ENCODE data around the gene ENPP6. TPM values are rescaled to one million over a fixed set of nuclear protein-coding genes. Genes with fewer than 3 reads are reported as not detected.

Gene ENPP6
- total and polyA plus RNA-seq, 2 experiments from 2014 or later: 0.11 TPM; not detected in 1

GRCh38 chr4:184267206-184267608 lies 49.5 kb upstream of the ENPP6 start:
- no peaks in the 10 kb centered on the region for H4K20me1 ChIP-seq (replicated peaks; ENCODE audit: insufficient read depth)
- Mint-ChIP-seq H3K9me3 (peaks cover 17% of the 10 kb centered on the region), H3K27ac (no peak overlapping the region), H3K36me3 (ENCODE audit: low read depth) (peaks cover 10% of the 10 kb centered on the region), H3K4me1 (peaks cover 23% of the 10 kb centered on the region), H3K4me3 (no peak overlapping the region), H3K27me3 (ENCODE audit: insufficient read depth, low read depth, poor library complexity) (peaks cover 21% of the 10 kb centered on the region)
- H3K27me3 ChIP-seq (ENCODE audit: insufficient read depth): no peaks in the 10 kb centered on the region
- DNase-seq (ENCODE audit: low spot score) (no peak), ATAC-seq (no peak)
- TF ChIP-seq CREB1 (CRISPR knock-in tag; IDR thresholded peaks at IDR 0.05; ENCODE audit: low read depth): no peak
- TF ChIP-seq ZNF462 (CRISPR knock-in tag; IDR thresholded peaks at IDR 0.05): no peak
- TF ChIP-seq NANOG (IDR thresholded peaks at IDR 0.05; ENCODE audit: borderline replicate concordance): no peak
- no peak for TF ChIP-seq JUNB (IDR thresholded peaks at IDR 0.05; ENCODE audit: unreplicated experiment)
- no peak for TF ChIP-seq ETS1 (IDR thresholded peaks at IDR 0.05)
- TF ChIP-seq ZNF331 (CRISPR knock-in tag; IDR thresholded peaks at IDR 0.05; ENCODE audit: low read depth): no peak
- TF ChIP-seq EZH2 (IDR thresholded peaks at IDR 0.05; ENCODE audit: low read depth, unreplicated experiment): no peak
- no peak for TF ChIP-seq ZNF114 (CRISPR knock-in tag; IDR thresholded peaks at IDR 0.05)
- no peak for TF ChIP-seq EZH2phosphoT487 (IDR thresholded peaks at IDR 0.05; ENCODE audit: unreplicated experiment)
- no peak for TF ChIP-seq POLR2AphosphoS5 (IDR thresholded peaks at IDR 0.05; ENCODE audit: low read depth)
- TF ChIP-seq STAT1 (IDR thresholded peaks at IDR 0.05; ENCODE audit: unreplicated experiment): no peak
- no peak for TF ChIP-seq CTCF (conservative IDR thresholded peaks at IDR 0.05; ENCODE audit: low read depth in 2 of 2)
- TF ChIP-seq REST (IDR thresholded peaks at IDR 0.05; ENCODE audit: unreplicated experiment): no peak
- H3K36me3 ChIP-seq (ENCODE audit: insufficient read depth): no peaks in the 10 kb centered on the region
- H3K79me2 ChIP-seq (replicated peaks; ENCODE audit: insufficient read depth): no peaks in the 10 kb centered on the region
- no peak overlapping the region for H3K4me2 ChIP-seq
- H3K4me1 ChIP-seq (ENCODE audit: insufficient read depth): no peaks in the 10 kb centered on the region
- no peaks in the 10 kb centered on the region; the same call in 1 of the 2 replicates for H3F3A ChIP-seq (replicated peaks; ENCODE audit: low read depth)
- H3K4me3 ChIP-seq: no peak overlapping the region
- no peak overlapping the region for H3K27ac ChIP-seq (ENCODE audit: low read depth)
- H3K9me2 ChIP-seq (ENCODE audit: insufficient read depth): peaks cover 4% of the 10 kb centered on the region; the same call in 1 of the 2 replicates
- no peak overlapping the region for H2AFZ ChIP-seq
